Subcutaneous adipose tissue (tissue), 4 donors: ENCODE measurements around the gene PICALM. TPM values are rescaled to one million over a fixed set of nuclear protein-coding genes. Genes with fewer than 3 reads are reported as not detected.

Source experiments
- CTCF ChIP-seq: fragments of 450-650 bp; IDR thresholded peaks from one replicate; pipeline ENCODE4 v1.5.1; 2016; ENCODE audit warnings: low read depth, mild to moderate bottlenecking, control low read depth, antibody characterized with exemption, moderate library complexity
- total RNA-seq, 4 donors: library from RNA; depleted of rRNA; stranded (reverse); fragments of >200 nt; gene quantifications; one replicate each; pipeline ENCODE4 v1.1.0, GENCODE V29; 2016

PICALM gene
- total RNA-seq, 4 donors from 2014 or later, result 345 to 758 (median 413) TPM

DNA sequence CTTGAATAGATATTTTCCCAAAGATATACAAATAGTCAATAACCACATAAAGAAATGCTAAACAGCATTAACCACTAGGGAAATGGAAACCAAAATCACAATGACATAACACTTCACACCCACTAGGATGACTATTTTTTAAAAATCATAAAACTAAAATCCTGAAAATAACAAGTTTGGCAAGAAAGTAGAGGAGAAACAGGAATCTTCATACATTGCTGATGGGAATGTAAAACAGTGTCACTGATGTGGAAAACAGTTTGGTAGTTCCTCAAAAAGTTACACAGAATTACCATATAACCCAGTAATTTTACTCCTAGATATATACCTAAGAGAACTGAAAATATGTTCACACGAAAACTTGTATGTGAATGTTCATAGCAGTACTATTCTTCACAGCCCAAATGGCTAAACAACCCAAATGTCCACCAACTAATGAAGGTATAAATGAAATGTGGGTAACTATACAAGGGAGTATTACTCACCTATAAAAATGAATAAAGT lies 12.5 kb downstream of the PICALM start:
- no peak for TF ChIP-seq CTCF

- no peak for TF ChIP-seq CTCF
Measured at GRCh38 chr11:86052693-86053641, 15.9 kb downstream of the PICALM start.

GRCh38 chr11:86050196-86050709 lies 18.6 kb downstream of the PICALM start:
- TF ChIP-seq CTCF, result no peak

DNA sequence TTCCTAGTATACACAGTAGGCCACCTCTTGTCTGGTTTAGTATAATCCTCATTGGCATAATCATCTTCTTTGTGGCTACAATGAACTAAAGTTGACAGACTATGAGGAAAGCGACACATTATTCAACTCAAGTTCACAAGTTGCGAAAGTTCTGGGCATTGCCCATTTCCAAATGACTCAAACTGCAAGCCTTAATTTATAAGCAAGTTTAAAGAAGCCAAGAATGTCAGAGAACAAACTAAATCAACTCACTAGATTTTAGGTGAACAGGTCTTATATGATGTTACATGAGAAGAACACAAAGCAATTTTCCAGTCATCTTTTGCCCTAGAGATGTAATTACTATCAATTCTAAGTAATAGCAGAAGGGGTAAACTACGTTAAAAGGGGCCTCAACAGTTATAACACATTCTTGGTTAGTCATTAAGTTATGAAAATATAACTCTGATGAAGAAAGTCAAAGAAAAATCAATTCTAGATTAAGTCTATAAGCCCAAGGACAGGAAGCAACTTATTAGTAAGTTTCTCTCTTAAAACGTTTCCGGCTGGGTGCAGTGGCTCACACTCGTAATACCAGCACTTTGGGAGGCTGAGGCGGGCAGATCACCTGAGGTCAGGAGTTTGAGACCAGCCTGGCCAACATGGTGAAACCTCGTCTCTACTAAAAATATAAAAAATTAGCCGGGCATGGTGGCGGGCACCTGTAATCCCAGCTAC lies 21.5 kb downstream of the PICALM start:
- no peak for TF ChIP-seq CTCF

- TF ChIP-seq CTCF, result no peak
Measured at GRCh38 chr11:86046116-86046515, 22.8 kb downstream of the PICALM start.

DNA sequence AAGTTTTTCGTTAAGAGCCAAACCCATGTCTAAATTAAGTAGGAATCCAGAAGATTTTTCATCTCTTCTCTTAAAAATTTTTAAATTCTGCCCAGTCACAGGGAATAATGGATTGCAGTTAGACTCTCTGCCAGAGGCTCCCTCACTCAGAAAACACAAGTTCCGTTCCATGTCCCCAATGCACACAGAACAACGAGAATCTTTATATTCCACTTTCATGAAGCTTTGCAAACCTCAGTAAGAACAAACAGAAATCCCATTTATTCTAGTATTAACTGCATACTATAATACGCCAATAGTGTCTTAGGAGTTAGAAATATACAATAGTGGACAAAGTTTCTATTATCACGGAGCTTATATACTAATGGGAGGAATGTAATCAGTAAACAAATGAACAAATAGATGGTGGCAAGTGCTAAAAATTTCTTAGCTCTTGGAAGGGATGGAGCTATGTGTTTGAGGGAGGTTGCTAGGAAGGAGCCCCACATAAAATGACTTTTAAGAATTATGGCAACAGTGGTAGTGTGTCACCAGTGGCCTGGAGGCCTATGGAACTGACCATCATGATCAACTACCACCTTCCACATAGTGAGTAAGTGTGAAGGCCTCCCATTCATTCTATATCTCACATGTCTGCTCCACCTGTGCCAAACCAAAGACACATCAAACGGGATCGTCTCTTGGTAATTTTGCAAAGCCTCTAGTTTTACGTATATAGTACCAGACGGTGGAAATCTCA lies 24.9 kb downstream of the PICALM start:
- no peak for TF ChIP-seq CTCF
